AG04450 (cell line): ENCODE results near the gene NCL. TPM values are rescaled to one million over a fixed set of nuclear protein-coding genes. Genes with fewer than 3 reads are reported as not detected.
A peak's percentile ranks its signal among the peaks of the same experiment; 100 is the strongest.
"Not testable (repeated sequence)": the region's sequence is repeated elsewhere in the genome, so short reads cannot be mapped to it uniquely, and the experiment has no call there.

Source experiments
- CTCF ChIA-PET: fragments of 300-600, 350-600 bp; formaldehyde crosslinking; extraction: SDS; loops from one replicate; lab custom pipeline; 2022; ENCODE audit warnings: antibody characterized with exemption, inconsistent platforms; lab: Charles Lee
- POLR2A ChIA-PET: fragments of 350-600 bp; formaldehyde crosslinking; extraction: SDS; loops from one replicate; lab custom pipeline; 2021; ENCODE audit warnings: antibody characterized with exemption, inconsistent platforms; lab: Yijun Ruan, JAX
- DNase-seq: peaks from one replicate; pipeline ENCODE4 v3.0.0-alpha.2; 2011; ENCODE audit warnings: low read depth, low spot score
- H3K27ac ChIP-seq: one replicate; pipeline ENCODE4 v1.5.1; 2012; ENCODE audit warnings: low read depth, low read length, control low read depth
- H3K27me3 ChIP-seq: one replicate; pipeline ENCODE4 v1.6.0; 2012; ENCODE audit warnings: low read length; ENCODE audit not compliant: control insufficient read depth, insufficient read depth
- H3K4me3 ChIP-seq: 2 replicates; pipeline ENCODE4 v1.5.1; 2011; ENCODE audit warnings: mild to moderate bottlenecking, low read depth, low read length, control low read depth
- H3K9me3 ChIP-seq: 2 replicates; pipeline ENCODE4 v1.5.1; 2012; ENCODE audit warnings: low read length; ENCODE audit not compliant: control insufficient read depth, insufficient read depth
- polyA plus RNA-seq: library from polyadenylated mRNA; depleted of rRNA; stranded (reverse); fragments of >200 nt; gene quantifications from 2 replicates; pipeline ENCODE4 v1.2.3, GENCODE V29; 2011; rRNA removed
- small RNA-seq: library from RNA; depleted of rRNA; stranded (forward); fragments of <200 nt; gene quantifications from one replicate; pipeline ENCODE3, GENCODE V24; 2012; ENCODE audit warnings: low read depth; ENCODE audit not compliant: insufficient read length
- TF ChIP-seq, protein P1 (sequence below): IDR thresholded peaks from 2 replicates; pipeline ENCODE4 v1.5.1; 2011; ENCODE audit warnings: low read depth, low read length, control low read depth, inconsistent platforms

The NCL gene
- polyA plus RNA-seq, 1 experiment = 165 TPM

DNA sequence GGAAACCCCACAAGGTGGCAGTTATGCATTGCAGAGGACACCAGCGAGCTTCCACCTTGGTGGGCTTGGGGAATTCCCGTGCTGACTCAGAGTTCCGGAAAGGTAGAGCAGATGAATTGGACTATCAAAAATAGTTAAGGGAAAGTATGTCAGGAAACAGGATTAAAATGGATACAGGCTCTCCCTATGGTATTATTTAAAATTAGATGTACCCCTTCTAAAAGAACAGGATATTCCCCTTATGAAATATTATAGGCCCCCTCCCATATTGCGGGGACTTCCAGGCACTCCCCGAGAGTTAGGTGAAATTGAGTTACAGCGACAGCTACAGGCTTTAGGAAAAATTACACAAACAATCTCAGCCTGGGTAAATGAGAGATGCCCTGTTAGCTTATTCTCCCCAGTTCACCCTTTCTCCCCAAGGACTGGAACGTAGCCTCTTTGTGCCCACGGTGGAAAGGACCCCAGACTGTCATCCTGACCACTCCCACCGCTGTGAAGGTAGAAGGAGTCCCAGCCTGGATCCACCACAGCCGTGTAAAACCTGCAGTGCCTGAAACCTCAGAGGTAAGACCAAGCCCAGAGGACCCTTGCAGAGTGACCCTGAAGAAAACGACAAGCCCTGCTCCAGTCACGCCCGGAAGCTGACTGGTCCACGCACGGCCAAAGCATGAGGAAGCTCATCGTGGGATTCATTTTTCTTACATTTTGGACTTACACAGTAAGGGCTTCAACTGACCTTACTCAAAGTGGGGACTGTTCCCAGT lies 58.5 kb downstream of the NCL start:
- H3K27me3 ChIP-seq, H3K27ac ChIP-seq, POLR2A ChIA-PET, H3K4me3 ChIP-seq, DNase-seq: not testable (repeated sequence)
- CTCF ChIA-PET = interaction anchor here (0.9 to 6.0 kb wide), 20 partner anchors 9 to 303 kb away, joined by 3 to 45 read pairs (median 4); no protein-coding TSS in a partner anchor
- peaks cover 11% of the 10 kb centered on the region for H3K9me3 ChIP-seq
- TF ChIP-seq, protein P1, sequence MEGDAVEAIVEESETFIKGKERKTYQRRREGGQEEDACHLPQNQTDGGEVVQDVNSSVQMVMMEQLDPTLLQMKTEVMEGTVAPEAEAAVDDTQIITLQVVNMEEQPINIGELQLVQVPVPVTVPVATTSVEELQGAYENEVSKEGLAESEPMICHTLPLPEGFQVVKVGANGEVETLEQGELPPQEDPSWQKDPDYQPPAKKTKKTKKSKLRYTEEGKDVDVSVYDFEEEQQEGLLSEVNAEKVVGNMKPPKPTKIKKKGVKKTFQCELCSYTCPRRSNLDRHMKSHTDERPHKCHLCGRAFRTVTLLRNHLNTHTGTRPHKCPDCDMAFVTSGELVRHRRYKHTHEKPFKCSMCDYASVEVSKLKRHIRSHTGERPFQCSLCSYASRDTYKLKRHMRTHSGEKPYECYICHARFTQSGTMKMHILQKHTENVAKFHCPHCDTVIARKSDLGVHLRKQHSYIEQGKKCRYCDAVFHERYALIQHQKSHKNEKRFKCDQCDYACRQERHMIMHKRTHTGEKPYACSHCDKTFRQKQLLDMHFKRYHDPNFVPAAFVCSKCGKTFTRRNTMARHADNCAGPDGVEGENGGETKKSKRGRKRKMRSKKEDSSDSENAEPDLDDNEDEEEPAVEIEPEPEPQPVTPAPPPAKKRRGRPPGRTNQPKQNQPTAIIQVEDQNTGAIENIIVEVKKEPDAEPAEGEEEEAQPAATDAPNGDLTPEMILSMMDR = peak; percentile 31; the same call in 1 of the 2 replicates

DNA sequence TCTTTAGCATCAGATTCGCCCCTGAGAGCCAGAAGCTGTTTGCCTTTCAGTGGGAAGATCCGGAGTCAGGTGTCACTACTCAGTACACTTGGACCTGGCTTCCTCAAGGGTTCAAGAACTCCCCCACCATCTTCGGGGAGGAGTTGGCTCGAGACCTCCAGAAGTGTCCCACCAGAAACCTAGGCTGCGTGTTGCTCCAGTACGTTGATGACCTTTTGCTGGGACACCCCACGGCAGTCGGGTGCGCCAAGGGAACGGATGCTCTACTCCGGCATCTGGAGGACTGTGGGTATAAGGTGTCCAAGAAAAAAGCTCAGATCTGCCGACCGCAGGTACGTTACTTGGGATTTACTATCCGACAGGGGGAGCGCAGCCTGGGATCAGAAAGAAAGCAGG lies 60.1 kb downstream of the NCL start:
- H3K27me3 ChIP-seq = not testable (repeated sequence)

More for the DNA sequence above, 60.1 kb downstream of the NCL start:
- H3K9me3 ChIP-seq, POLR2A ChIA-PET, H3K4me3 ChIP-seq, H3K27ac ChIP-seq, DNase-seq: not testable (repeated sequence)
- CTCF ChIA-PET = interaction anchor here (1.1 to 6.0 kb wide), 3 partner anchors 68 to 300 kb away, joined by 3 to 45 read pairs (median 6); no protein-coding TSS in a partner anchor

Small RNA genes lying within 50 kb of the gene (small RNA-seq; reads per million reads assigned to genes)
- not detected for gene RNU2-22P
- 47.9 reads per million, percentile 85 among the genes with 10 or more reads in this experiment for gene SNORA75
- gene SNORD20 = not detected
- 2,150 reads per million, percentile 97 among the genes with 10 or more reads in this experiment for gene SNORD82

Other genes starting within 250 kb of the NCL start
- gene B3GNT7, start 68.8 kb downstream of the NCL start, polyA plus RNA-seq = 0.02 and 0.06 TPM in 2 replicates
- not detected in 2 replicates for gene NMUR1, start 66.0 kb upstream of the NCL start, polyA plus RNA-seq
- not detected in 2 replicates for gene TEX44, start 128.4 kb upstream of the NCL start, polyA plus RNA-seq
- 505 and 681 TPM in 2 replicates for gene PTMA, start 244.0 kb upstream of the NCL start, polyA plus RNA-seq